Measurements from ENCODE around the gene BCL2A1. TPM values are rescaled to one million over a fixed set of nuclear protein-coding genes. Genes with fewer than 3 reads are reported as not detected.

The BCL2A1 gene
- total and polyA plus RNA-seq, 10 of the 15 experiments (the other 5 are each of a cell fraction or from before 2014, with no cell fraction given) = 181 to 570 (median 321) TPM

DNA sequence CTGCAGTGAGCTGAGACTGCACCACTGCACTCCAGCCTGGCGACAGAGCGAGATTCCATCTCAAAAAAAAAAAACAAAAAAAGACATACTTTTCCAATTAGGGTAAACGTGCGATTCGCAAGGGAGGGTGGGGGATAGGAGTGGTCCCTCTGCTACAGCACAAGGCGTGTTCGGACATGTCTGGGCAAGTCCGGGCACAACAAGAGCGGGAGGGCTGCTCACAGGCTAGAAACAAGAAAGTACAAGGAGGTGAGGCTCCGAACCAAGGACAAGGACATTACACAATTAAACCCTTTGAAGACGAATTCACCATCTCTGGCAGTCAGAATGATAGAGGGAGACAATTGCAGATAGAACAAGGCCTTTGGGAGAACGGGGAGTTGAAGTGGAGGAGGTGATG is 32.2 kb upstream of the BCL2A1 start:
- no peak for ATAC-seq
- no peak overlapping the region for H2AFZ ChIP-seq (ENCODE audit: control insufficient read depth, low read depth, low read length)

More for the DNA sequence above, 32.2 kb upstream of the BCL2A1 start:
- CTCF ChIA-PET = interaction anchor here (1.2 kb wide), 1 partner anchor 11 kb away, joined by 6 read pairs; no protein-coding TSS in a partner anchor
- SMC1A ChIA-PET (ENCODE audit: uncharacterized antibody, unreplicated experiment) = interaction anchor here (0.7 to 1.2 kb wide), 2 partner anchors 150 to 498 kb away, joined by 3 to 4 read pairs; no protein-coding TSS in a partner anchor
- FAIRE-seq (no peak), DNase-seq (ENCODE audit: low read depth, low spot score) (no peak)
- intact Hi-C loops (cut with micrococcal nuclease; ENCODE audit: unreplicated experiment) = no loop called here
- no TSS peak for BruUV-seq (replicated peaks)
- H3K36me3 ChIP-seq (ENCODE audit: control insufficient read depth in 2 of 2, insufficient read depth in 2 of 2, low read length in 1 of 2) = no peaks in the 10 kb centered on the region
- no peaks in the 10 kb centered on the region for H3K27me3 ChIP-seq (replicated peaks in 1 of 2; ENCODE audit: control insufficient read depth in 2 of 2, insufficient read depth in 2 of 2, low read length in 1 of 2)
- H3K9me3 ChIP-seq (replicated peaks; ENCODE audit: control insufficient read depth, insufficient read depth, low read length) = peaks cover 2% of the 10 kb centered on the region; the same call in 2 of the 3 replicates
- no peaks in the 10 kb centered on the region; the same call in 1 of the 2 replicates for H3K79me2 ChIP-seq (ENCODE audit: control insufficient read depth, insufficient read depth, low read length)
- POLR2A ChIA-PET = no interaction called here
- peaks cover 4% of the 10 kb centered on the region for H3K4me1 ChIP-seq (ENCODE audit: control insufficient read depth, insufficient read depth, low read length)
- WGBS (ENCODE audit: insufficient coverage, insufficient replicate concordance, low lambda C conversion rate, missing lambda C conversion rate) = 86% methylated on average over 12 of the region's 12 CpGs
- RAD21 ChIA-PET (ENCODE audit: unreplicated experiment) = interaction anchor here (0.6 kb wide), 2 partner anchors 32 to 985 kb away, joined by 3 read pairs; no protein-coding TSS in a partner anchor
- no peaks in the 10 kb centered on the region for H4K20me1 ChIP-seq (ENCODE audit: control insufficient read depth, insufficient read depth)
- no peak overlapping the region for H3K4me3 ChIP-seq
- in situ Hi-C loops (cut with MboI) = loop anchor here (25.0 kb wide), 1 partner anchor 1284 kb away; no protein-coding TSS in a partner anchor
- H3K9ac ChIP-seq (ENCODE audit: control insufficient read depth, insufficient read depth, low read length) = no peak overlapping the region
- no peak overlapping the region for H3K27ac ChIP-seq (ENCODE audit: control insufficient read depth, insufficient read depth)
- no peak overlapping the region for H3K4me2 ChIP-seq (ENCODE audit: control insufficient read depth, insufficient read depth)
- TF ChIP-seq, protein P1, sequence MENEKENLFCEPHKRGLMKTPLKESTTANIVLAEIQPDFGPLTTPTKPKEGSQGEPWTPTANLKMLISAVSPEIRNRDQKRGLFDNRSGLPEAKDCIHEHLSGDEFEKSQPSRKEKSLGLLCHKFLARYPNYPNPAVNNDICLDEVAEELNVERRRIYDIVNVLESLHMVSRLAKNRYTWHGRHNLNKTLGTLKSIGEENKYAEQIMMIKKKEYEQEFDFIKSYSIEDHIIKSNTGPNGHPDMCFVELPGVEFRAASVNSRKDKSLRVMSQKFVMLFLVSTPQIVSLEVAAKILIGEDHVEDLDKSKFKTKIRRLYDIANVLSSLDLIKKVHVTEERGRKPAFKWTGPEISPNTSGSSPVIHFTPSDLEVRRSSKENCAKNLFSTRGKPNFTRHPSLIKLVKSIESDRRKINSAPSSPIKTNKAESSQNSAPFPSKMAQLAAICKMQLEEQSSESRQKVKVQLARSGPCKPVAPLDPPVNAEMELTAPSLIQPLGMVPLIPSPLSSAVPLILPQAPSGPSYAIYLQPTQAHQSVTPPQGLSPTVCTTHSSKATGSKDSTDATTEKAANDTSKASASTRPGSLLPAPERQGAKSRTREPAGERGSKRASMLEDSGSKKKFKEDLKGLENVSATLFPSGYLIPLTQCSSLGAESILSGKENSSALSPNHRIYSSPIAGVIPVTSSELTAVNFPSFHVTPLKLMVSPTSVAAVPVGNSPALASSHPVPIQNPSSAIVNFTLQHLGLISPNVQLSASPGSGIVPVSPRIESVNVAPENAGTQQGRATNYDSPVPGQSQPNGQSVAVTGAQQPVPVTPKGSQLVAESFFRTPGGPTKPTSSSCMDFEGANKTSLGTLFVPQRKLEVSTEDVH (IDR thresholded peaks at IDR 0.05; ENCODE audit: low read depth, partially characterized antibody) = no peak
- no peak for TF ChIP-seq MYB (IDR thresholded peaks at IDR 0.05; ENCODE audit: borderline replicate concordance, low read depth, low read length)
- TF ChIP-seq, protein P2, sequence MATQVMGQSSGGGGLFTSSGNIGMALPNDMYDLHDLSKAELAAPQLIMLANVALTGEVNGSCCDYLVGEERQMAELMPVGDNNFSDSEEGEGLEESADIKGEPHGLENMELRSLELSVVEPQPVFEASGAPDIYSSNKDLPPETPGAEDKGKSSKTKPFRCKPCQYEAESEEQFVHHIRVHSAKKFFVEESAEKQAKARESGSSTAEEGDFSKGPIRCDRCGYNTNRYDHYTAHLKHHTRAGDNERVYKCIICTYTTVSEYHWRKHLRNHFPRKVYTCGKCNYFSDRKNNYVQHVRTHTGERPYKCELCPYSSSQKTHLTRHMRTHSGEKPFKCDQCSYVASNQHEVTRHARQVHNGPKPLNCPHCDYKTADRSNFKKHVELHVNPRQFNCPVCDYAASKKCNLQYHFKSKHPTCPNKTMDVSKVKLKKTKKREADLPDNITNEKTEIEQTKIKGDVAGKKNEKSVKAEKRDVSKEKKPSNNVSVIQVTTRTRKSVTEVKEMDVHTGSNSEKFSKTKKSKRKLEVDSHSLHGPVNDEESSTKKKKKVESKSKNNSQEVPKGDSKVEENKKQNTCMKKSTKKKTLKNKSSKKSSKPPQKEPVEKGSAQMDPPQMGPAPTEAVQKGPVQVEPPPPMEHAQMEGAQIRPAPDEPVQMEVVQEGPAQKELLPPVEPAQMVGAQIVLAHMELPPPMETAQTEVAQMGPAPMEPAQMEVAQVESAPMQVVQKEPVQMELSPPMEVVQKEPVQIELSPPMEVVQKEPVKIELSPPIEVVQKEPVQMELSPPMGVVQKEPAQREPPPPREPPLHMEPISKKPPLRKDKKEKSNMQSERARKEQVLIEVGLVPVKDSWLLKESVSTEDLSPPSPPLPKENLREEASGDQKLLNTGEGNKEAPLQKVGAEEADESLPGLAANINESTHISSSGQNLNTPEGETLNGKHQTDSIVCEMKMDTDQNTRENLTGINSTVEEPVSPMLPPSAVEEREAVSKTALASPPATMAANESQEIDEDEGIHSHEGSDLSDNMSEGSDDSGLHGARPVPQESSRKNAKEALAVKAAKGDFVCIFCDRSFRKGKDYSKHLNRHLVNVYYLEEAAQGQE (IDR thresholded peaks at IDR 0.05; ENCODE audit: low read depth, low read length) = no peak
- TF ChIP-seq, protein P3, sequence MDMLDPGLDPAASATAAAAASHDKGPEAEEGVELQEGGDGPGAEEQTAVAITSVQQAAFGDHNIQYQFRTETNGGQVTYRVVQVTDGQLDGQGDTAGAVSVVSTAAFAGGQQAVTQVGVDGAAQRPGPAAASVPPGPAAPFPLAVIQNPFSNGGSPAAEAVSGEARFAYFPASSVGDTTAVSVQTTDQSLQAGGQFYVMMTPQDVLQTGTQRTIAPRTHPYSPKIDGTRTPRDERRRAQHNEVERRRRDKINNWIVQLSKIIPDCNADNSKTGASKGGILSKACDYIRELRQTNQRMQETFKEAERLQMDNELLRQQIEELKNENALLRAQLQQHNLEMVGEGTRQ (IDR thresholded peaks at IDR 0.05; ENCODE audit: borderline replicate concordance, low read depth, low read length) = no peak

Data from GM12878 (cell line).